K562 (cell line): ENCODE data around the gene HAUS2. TPM values are rescaled to one million over a fixed set of nuclear protein-coding genes. Genes with fewer than 3 reads are reported as not detected.

Experiments used
- EGR1 ChIP-seq: fragments of 450-650 bp; conservative IDR thresholded peaks from 2 replicates; pipeline ENCODE4 v1.6.1; 2017; ENCODE audit warnings: mild to moderate bottlenecking
- KAT7 ChIP-seq: sonication (generic); formaldehyde crosslinking; IDR thresholded peaks from 2 replicates; pipeline ENCODE4 v1.8.0; 2022; ENCODE audit warnings: missing genetic modification reagents, mild to moderate bottlenecking, borderline replicate concordance
- POLR2A ChIP-seq: fragments of 450-650 bp; conservative IDR thresholded peaks from 2 replicates; pipeline ENCODE4 v1.6.1; 2016
- RCOR1 ChIP-seq, 2 experiments: IDR thresholded peaks; 2 replicates each; pipeline ENCODE4 v1.6.1; 2012; ENCODE audit warnings: low read depth in 2 of 2, low read length in 2 of 2, borderline replicate concordance in 1 of 2, improper control_type of control experiment in 1 of 2
- RREB1 ChIP-seq: fragments of 250-450 bp; sonication (Bioruptor Pico); IDR thresholded peaks from 2 replicates; pipeline ENCODE4 v1.4.0; 2020
- SRSF1 ChIP-seq: fragments of 200-400 bp; formaldehyde crosslinking; IDR thresholded peaks from 2 replicates; pipeline ENCODE4 v1.6.1; 2017; ENCODE audit warnings: mild to moderate bottlenecking, low read depth, low read length, moderate library complexity
- TEAD4 ChIP-seq, 2 experiments: sonication (generic) in 1 of 2; formaldehyde crosslinking in 1 of 2; IDR thresholded peaks; 2 replicates each; pipeline versions ENCODE4 v1.6.1 to v1.8.0; 2012 to 2022; ENCODE audit warnings: borderline replicate concordance in 1 of 2, inconsistent platforms in 1 of 2, low read length in 1 of 2, mild to moderate bottlenecking in 1 of 2, missing genetic modification reagents in 1 of 2
- XRCC4 ChIP-seq: IDR thresholded peaks from one replicate; pipeline ENCODE4 v1.6.1; 2011; ENCODE audit not compliant: insufficient read depth, insufficient read length; ENCODE audit errors: extremely low read depth
- polyA plus RNA-seq, 8 experiments: library from polyadenylated mRNA; depleted of rRNA in 4 of 8; stranded (reverse) in 5 of 8; unstranded in 3 of 8; fragments of >200 nt; fragmentation: Nextera tagmentation in 2 of 8; fragmentation: Illumina TruSeq in 1 of 8; extraction: Ambion mirVana in 2 of 8; extraction: Trizol in 1 of 8; gene quantifications; 2 replicates each; pipeline versions ENCODE4 v1.2.1 to v1.2.3, GENCODE V29; 2011 to 2014; ENCODE audit warnings: inconsistent platforms in 1 of 8, missing spikeins in 1 of 8
- total RNA-seq, 7 experiments: library from RNA; depleted of rRNA in 6 of 7; stranded (reverse); fragments of >200 nt in 6 of 7; fragmentation: Illumina TruSeq in 2 of 7; extraction: Trizol in 2 of 7; gene quantifications; 2 replicates each; pipeline versions ENCODE4 v1.2.1 to v1.2.3, GENCODE V29; 2011 to 2021; ENCODE audit warnings: low replicate concordance in 1 of 7
- TF ChIP-seq, protein P1 (sequence below), 2 experiments: fragments of 200-800 bp in 1 of 2; sonication (Bioruptor generic) in 1 of 2; sonication (generic) in 1 of 2; formaldehyde crosslinking in 1 of 2; IDR thresholded peaks in 1 of 2; conservative IDR thresholded peaks in 1 of 2; 2 replicates each; pipeline versions ENCODE4 v1.5.0 to v1.6.1; 2016 to 2020; ENCODE audit warnings: missing compliant biosample characterization in 1 of 2, missing genetic modification characterization in 1 of 2, missing genetic modification reagents in 1 of 2
- TF ChIP-seq, protein P2 (sequence below): fragments of 450-650 bp; IDR thresholded peaks from 2 replicates; pipeline ENCODE4 v1.6.1; 2018; ENCODE audit not compliant: partially characterized antibody
- TF ChIP-seq, protein P3 (sequence below): fragments of 250-450 bp; sonication (Bioruptor Pico); IDR thresholded peaks from 2 replicates; pipeline ENCODE4 v1.8.0; 2021; ENCODE audit warnings: borderline replicate concordance, mild to moderate bottlenecking, moderate library complexity; ENCODE audit not compliant: poor library complexity, severe bottlenecking

The HAUS2 gene
- total and polyA plus RNA-seq, 9 of the 15 experiments (the other 6 are each of a cell fraction or from before 2014, with no cell fraction given), result 30.6 to 64.9 (median 54.1) TPM

DNA sequence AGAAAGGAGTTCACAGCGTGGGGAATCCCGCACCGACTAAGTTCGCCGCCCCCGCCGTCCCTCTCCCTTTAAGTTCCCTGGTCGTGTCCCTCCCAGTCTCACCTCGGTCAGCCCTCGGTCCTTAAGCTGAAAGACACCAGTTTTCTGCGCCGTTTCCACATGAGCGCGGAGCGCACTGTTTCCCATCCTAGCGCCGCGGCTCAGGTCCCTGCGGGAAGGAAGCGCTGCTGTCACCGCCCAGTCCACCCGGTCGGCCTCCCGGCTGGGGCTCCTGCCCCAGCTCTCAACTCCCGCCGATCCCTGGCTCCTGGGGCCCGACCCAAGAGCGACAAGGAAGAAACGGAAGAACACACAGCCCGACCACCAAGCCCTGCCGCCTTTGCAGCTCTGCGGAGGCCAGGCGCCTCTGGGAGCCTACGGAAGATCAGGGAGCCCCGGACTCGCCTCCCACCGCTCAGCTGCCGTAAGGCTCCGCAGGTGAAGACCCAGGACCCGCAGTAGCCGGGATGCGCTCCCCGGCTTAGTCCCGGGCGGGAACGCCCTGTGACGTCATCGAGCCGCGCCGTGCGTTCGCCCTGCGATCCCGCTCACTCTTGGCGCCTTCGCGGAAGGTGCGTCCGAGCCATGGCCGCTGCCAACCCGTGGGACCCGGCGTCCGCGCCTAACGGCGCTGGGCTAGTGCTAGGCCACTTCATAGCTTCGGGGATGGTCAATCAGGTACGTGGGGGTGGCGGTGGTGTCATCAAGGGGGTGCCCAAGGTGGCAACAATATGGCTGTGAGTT is at the start of gene HAUS2, which contains the start of gene LRRC57 (continued):
- TF ChIP-seq, protein P1, sequence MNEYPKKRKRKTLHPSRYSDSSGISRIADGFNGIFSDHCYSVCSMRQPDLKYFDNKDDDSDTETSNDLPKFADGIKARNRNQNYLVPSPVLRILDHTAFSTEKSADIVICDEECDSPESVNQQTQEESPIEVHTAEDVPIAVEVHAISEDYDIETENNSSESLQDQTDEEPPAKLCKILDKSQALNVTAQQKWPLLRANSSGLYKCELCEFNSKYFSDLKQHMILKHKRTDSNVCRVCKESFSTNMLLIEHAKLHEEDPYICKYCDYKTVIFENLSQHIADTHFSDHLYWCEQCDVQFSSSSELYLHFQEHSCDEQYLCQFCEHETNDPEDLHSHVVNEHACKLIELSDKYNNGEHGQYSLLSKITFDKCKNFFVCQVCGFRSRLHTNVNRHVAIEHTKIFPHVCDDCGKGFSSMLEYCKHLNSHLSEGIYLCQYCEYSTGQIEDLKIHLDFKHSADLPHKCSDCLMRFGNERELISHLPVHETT (CRISPR knock-in tag; conservative IDR thresholded peaks at IDR 0.05 in 1 of 2, IDR thresholded peaks at IDR 0.05 in 1 of 2), result peak in 1 of 2 experiments; percentile 63; a peak in 1 of 4 replicates
- TF ChIP-seq KAT7 (CRISPR knock-in tag) (peak; percentile 56; the same call in 1 of the 2 replicates), EGR1 (peak; percentile 81), SRSF1 (0 out of 2 replicates have a peak, but pooled peaks have one; percentile 26), XRCC4 (no peak), RCOR1 (IDR thresholded peaks at IDR 0.05; ENCODE audit: borderline replicate concordance in 1 of 2, low read depth in 2 of 2, low read length in 2 of 2) (peak in 1 of 2 experiments; percentile 79; a peak in 1 of 4 replicates), POLR2A (peak; percentile 92), RREB1 (CRISPR knock-in tag) (peak; percentile 87; the same call in 1 of the 2 replicates), TEAD4 (IDR thresholded peaks at IDR 0.05; ENCODE audit: low read length) (peak; percentile 31; the same call in 1 of the 2 replicates), TEAD4 (CRISPR knock-in tag; IDR thresholded peaks at IDR 0.05; ENCODE audit: borderline replicate concordance) (no peak)
- TF ChIP-seq, protein P2, sequence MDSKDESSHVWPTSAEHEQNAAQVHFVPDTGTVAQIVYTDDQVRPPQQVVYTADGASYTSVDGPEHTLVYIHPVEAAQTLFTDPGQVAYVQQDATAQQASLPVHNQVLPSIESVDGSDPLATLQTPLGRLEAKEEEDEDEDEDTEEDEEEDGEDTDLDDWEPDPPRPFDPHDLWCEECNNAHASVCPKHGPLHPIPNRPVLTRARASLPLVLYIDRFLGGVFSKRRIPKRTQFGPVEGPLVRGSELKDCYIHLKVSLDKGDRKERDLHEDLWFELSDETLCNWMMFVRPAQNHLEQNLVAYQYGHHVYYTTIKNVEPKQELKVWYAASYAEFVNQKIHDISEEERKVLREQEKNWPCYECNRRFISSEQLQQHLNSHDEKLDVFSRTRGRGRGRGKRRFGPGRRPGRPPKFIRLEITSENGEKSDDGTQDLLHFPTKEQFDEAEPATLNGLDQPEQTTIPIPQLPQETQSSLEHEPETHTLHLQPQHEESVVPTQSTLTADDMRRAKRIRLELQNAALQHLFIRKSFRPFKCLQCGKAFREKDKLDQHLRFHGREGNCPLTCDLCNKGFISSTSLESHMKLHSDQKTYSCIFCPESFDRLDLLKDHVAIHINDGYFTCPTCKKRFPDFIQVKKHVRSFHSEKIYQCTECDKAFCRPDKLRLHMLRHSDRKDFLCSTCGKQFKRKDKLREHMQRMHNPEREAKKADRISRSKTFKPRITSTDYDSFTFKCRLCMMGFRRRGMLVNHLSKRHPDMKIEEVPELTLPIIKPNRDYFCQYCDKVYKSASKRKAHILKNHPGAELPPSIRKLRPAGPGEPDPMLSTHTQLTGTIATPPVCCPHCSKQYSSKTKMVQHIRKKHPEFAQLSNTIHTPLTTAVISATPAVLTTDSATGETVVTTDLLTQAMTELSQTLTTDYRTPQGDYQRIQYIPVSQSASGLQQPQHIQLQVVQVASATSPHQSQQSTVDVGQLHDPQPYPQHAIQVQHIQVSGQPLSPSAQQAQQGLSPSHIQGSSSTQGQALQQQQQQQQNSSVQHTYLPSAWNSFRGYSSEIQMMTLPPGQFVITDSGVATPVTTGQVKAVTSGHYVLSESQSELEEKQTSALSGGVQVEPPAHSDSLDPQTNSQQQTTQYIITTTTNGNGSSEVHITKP, result no peak
- TF ChIP-seq, protein P3, sequence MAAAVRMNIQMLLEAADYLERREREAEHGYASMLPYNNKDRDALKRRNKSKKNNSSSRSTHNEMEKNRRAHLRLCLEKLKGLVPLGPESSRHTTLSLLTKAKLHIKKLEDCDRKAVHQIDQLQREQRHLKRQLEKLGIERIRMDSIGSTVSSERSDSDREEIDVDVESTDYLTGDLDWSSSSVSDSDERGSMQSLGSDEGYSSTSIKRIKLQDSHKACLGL (CRISPR knock-in tag), result peak; percentile 31
